Left hindlimb (tissue), 1 donor: ENCODE results near the gene CES1.
"Not testable (repeated sequence)": the region's sequence is repeated elsewhere in the genome, so short reads cannot be mapped to it uniquely, and the experiment has no call there.

Experiments
- DNase-seq: peaks from one replicate; pipeline ENCODE4 v3.0.0-alpha.2; 2018

The CES1 gene

GRCh38 chr16:55832773-55833691 lies at the start of gene CES1:
Gene CES1, minus strand, starts transcription at chr16:55833096. Its CDS starts 41 bp downstream, at chr16:55833055.
- DNase-seq = no peak

DNA sequence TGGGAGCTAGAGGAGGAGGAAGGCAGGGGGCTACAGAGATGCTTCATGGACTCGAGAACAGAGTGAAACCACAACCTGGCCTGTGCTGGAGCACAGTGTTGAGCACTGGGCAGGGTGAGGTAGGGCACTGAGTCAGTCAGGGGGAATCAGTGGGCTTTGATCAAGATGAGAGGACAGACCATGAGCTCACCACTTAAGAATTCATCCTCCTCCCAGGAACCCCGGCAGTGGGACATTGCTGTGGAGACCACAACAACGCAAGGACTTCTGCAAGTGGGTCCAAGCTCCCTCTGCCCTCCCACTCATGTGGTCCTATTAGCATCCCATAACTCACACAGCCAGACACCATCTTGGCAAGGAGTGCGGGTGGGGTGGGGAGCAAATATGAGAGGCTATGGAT lies 44.0 kb upstream of the CES1 start:
- no peak for DNase-seq

DNA sequence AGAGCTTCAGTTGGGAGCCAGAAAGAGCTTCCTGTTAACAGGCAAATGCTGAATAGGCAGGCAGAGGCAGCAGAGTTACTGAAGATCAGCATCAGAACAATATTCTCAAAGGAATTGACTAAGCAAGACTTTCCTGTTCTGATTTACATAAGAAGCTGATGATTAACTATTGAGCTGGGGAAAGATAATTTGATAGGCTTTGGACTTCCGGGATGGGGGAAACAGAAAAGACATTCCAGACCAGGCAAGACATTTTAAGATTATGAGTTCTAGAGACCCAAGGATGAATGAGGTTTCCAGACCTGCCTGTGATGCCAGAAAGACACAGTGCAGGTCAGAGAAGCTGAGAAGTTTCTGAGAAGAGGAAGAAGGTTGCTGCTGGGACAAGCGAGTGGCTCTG lies 42.4 kb upstream of the CES1 start, which contains the start of gene CES5A:
Gene CES5A, minus strand, starts transcription at position 101 of the 400 bp plus-strand sequence. CDS start 152 bp downstream, outside the sequence.
- DNase-seq = no peak

- DNase-seq = no peak
These were observed 40.2 kb upstream of the CES1 start for GRCh38 chr16:55873122-55873521.

GRCh38 chr16:55872130-55872529 lies 39.2 kb upstream of the CES1 start:
- DNase-seq = no peak

GRCh38 chr16:55871411-55872038 lies 38.6 kb upstream of the CES1 start:
- DNase-seq = no peak

DNA sequence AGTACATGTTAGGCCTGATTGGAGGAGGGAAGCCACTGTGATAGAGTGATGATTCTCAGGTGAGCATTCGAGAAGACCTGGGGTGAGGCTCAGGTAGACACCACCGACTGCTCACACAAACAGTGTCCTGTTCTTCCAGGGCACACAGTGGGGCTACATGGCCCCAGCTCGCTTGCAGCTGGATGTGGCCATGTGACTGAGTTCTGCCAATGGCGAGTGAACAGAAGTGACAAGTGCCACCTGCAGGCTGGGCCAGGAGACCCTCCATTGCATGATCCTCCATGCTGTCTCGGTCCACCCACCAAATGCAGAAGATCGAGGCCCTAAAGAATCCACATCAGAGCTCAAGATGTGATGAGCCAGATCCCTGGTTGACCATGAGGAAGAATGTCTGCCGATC lies 36.1 kb upstream of the CES1 start:
- DNase-seq = no peak

- no peak for DNase-seq
These were observed 35.2 kb upstream of the CES1 start for GRCh38 chr16:55868137-55868536.

GRCh38 chr16:55861288-55861687 lies 28.4 kb upstream of the CES1 start:
- DNase-seq = no peak

DNA sequence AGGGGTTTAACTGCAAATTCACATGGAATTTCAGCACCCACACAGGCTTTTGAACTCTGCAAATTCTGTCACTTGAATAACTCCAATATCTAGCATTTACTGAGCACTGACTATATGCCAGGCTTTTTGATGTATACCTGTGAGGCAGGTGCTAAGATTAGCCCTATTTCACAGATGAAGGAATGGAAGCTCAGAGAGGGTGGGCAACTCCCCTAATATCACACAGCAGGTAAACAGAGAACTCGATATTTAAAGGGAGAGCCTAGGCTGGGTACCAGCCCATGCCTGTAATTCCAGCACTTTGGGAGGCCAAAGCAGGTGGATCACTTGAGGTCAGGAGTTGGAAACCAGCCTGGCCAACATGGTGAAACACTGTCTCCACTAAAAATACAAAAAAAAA lies 24.8 kb upstream of the CES1 start:
- DNase-seq = not testable (repeated sequence)

- DNase-seq = no peak
These were observed 24.1 kb upstream of the CES1 start for GRCh38 chr16:55856950-55857349.

GRCh38 chr16:55853114-55853513 lies 20.2 kb upstream of the CES1 start:
- DNase-seq = no peak

- no peak for DNase-seq
These were observed 16.6 kb upstream of the CES1 start for GRCh38 chr16:55849536-55849935.

- no peak for DNase-seq
These were observed 13.9 kb upstream of the CES1 start for GRCh38 chr16:55846598-55847346.

GRCh38 chr16:55843105-55843395 lies 10.2 kb upstream of the CES1 start:
- DNase-seq = no peak

DNA sequence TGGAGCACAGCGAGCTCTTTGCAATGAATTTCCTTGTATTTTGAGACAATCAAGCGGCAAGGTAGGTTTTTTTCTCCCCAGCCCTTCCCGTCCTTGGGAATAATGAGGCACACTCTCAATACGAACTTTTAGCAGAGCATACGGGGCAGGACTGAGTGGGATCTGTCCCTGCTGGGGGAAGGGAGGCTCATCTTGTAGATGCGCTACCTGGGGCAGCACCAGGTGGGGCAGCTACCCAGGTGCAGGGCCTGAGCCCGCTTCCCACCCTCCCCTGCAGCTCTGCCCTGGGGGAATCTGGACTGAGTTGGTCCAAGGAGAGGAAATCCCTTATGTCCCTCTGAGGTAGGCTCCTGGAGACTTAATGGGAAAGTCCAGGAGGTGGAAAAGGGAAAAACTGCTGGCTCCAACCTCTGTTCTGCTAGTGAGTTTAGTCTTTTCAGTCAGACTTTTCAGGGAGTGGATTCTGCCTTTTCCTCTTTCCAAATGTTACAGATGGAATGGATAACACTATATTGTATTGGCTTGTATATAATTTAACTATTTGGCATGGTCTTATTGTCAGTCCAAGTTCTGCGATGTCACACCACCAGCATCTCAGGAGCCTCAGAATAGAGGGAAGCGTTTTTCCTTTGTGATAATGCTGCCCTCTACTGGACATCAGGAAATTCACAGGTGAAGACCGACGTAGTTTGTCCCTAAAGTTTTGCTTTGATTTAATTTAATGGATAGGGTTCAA lies 9.6 kb upstream of the CES1 start:
- no peak for DNase-seq

DNA sequence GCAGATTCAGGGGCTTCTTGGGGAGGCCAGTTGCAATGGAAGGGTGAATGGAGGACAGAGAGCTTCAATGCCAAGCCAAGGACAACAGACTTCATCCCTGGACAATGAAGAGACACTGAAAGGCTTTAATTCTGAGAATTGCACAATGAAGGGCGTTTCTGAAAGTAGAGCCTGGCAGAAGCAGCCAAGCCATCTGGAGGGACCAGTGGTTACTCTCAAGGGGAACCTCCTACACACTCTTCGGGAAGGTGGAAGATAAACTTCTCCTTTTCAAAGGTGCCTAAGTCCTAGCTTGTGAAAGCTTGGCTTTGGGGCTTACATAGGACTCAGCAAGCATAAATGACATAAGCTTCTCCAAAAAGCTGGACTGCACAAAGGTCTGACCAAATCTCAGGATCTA lies 6.2 kb upstream of the CES1 start:
- no peak for DNase-seq

DNA sequence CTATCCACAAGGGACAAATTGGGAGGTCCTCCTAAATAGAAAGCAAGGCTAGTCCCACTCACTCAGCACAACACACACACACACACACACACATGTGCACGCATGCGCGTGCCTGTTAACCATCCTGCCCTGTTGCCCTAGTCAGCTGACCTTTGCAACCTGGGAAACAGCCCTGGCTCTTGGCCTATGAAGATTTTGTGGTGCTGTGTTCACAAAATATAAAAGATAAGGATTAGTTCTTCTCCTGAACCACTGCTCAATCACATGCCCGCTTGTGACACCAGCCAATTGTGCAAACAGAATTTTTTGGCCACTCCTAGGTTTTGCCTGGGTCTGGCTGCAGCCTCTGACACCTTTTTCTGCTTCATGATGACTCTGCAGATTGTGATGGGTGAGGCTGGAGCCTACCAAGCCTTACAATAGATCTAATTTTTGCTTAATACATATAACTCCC lies 3.3 kb upstream of the CES1 start:
- no peak for DNase-seq

GRCh38 chr16:55835581-55835980 lies 2.7 kb upstream of the CES1 start:
- DNase-seq = no peak

- not testable (repeated sequence) for DNase-seq
These were observed 2.3 kb upstream of the CES1 start for GRCh38 chr16:55835173-55835572.

GRCh38 chr16:55834049-55834448 lies 1.2 kb upstream of the CES1 start:
- DNase-seq = no peak

DNA sequence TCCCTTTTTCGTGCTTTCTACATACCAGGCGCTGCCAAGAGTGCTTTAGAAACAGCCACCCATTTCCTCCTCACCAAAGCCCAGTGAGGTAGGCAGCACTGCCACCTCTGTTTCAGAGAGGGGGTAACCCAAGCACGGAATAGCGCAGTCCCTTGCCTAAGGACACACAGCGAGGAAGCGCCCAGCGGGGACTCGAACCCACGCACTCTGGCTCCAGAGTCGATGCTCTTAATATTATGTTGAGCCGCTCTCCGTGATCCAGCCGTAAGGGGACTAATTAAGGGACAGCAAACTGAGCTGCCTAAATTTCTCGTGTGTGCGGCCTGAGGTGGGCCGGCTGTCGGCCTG lies 497 bp downstream of the CES1 start:
- DNase-seq = no peak
